GM18870 (cell line): ENCODE data around the gene ZNF467.

Source experiments
- ATAC-seq: cut with Tn5 transposase; IDR thresholded peaks from one replicate; pipeline ENCODE4 v1.9.1; 2021; ENCODE audit warnings: moderate library complexity; ENCODE audit not compliant: unreplicated experiment

Gene ZNF467

DNA sequence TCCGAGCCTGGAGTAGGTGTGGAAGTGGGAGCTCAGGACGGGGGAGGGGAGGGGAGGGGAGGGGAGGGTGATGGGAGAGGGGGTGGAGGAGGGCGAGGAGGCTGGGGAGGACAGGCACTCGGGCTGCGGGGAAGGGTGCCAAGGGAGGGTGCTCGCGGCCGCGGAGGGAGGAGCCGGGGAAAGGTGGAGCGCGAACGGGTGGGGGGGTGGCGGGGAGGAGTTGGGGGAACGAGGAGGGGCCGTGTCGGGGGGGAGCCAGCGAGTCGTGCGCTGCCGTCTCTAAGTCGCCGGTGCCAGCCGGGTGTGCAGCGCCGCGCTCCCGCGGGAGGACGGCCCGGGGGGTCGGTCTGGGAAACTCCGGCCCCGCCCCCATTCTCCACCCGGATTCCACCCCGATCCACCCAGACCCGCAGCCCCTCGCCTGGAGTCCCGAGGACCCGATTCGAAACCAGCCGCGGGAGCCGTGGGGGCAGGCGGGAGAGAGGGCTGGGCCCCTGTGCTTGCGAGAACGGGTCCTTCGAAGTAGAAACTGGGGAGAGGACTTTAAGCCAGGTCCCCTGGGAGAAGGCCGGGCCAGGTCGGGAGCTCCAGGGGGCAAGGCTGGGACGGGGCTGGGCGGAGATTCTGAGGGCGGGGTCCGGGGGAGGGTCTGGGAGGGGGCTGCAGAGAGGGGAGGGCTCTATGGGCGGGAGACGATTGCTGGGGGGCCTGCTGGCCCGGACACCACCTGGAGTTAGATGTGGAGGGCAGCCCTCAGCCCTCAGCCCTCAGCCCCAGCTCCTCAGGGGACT lies at the start of gene ZNF467:
TSS of gene ZNF467 (minus strand) at position 143 of the 791 bp plus-strand sequence. CDS start 2,556 bp downstream, outside the sequence.
- no peak for ATAC-seq

GRCh38 chr7:149822353-149822943 lies 49.1 kb upstream of the ZNF467 start:
- ATAC-seq = no peak

GRCh38 chr7:149821191-149822148 lies 48.1 kb upstream of the ZNF467 start:
- no peak for ATAC-seq

DNA sequence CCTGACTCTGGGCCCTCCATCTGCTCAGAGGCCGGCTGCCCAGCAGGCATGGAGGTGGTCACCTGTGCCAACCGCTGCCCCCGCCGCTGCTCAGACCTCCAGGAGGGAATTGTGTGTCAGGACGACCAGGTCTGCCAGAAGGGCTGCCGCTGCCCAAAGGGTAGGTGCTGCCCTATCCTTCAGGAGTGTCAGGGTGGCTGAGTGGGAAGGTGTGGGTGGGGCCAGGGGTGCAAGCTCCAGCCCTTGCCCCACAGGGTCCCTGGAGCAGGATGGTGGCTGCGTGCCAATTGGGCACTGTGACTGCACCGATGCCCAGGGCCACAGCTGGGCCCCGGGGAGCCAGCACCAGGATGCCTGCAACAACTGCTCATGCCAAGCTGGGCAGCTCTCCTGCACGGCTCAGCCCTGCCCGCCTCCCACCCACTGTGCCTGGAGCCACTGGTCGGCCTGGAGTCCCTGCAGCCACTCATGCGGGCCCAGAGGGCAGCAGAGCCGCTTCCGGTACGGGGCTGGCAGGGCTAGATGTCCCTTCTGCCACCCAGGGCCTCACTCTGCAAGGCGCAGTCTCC lies 47.3 kb upstream of the ZNF467 start:
- no peak for ATAC-seq

- ATAC-seq = no peak
Measured at GRCh38 chr7:149819961-149820340, 46.6 kb upstream of the ZNF467 start.

DNA sequence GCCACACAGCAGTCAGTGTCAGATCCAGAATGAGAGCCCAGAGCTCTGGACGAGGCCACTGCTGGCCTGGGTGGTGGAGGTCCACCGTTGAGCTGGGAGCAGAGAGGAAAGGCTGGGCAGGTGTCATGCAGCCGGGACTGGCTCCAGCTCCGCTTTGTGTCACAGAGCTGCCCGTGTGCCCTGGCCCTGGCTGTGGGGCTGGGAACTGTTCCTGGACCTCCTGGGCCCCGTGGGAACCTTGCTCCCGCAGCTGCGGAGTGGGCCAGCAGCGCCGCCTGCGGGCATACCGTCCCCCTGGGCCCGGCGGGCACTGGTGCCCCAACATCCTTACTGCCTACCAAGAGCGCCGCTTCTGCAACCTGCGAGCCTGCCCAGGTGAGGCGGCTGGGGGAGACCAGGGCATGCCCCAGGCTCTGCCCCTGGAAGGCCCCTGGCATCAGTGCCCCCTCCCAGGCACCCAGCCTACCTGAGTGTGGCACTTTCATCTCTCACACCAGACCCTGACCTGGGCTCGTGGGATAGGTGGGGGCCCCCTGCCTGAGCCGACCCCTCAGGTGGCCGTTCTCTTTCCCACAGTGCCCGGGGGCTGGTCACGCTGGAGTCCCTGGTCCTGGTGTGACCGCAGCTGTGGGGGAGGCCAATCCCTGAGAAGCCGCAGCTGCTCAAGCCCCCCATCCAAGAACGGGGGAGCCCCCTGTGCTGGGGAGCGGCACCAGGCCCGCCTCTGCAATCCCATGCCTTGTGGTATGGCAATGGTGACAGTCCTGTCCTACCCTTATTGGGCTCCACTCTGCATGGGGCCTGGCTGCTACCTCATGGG lies 46.0 kb upstream of the ZNF467 start:
- no peak for ATAC-seq

GRCh38 chr7:149818536-149818840 lies 45.1 kb upstream of the ZNF467 start:
- ATAC-seq = no peak

GRCh38 chr7:149817836-149818535 lies 44.6 kb upstream of the ZNF467 start:
- no peak for ATAC-seq

DNA sequence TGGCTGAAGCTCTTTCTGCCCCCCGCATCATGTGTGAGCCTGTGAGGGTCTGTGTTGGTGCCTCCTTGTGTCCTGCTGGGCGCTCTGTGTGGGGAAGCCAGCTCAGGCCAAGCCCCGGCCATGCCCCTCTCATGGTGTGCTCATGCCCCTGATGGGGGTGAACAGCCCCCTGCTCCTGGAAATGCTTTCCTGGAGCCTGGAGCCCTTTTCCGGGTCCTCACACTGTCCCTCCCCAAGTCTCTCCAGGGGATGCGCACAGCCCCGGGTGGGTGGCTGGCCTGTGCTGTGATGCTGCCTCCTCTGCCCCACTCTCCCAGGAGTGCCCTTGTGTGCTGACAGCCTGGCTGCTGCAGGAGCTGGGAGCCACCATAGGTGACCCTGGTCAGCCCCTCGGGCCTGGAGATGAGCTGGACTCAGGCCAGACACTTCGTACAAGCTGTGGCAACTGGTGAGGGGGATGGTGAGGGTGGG lies 43.9 kb upstream of the ZNF467 start:
- ATAC-seq = no peak

GRCh38 chr7:149816794-149817193 lies 43.4 kb upstream of the ZNF467 start:
- no peak for ATAC-seq

GRCh38 chr7:149816267-149816751 lies 42.9 kb upstream of the ZNF467 start:
- ATAC-seq = no peak

GRCh38 chr7:149815661-149816266 lies 42.4 kb upstream of the ZNF467 start:
- ATAC-seq = no peak

DNA sequence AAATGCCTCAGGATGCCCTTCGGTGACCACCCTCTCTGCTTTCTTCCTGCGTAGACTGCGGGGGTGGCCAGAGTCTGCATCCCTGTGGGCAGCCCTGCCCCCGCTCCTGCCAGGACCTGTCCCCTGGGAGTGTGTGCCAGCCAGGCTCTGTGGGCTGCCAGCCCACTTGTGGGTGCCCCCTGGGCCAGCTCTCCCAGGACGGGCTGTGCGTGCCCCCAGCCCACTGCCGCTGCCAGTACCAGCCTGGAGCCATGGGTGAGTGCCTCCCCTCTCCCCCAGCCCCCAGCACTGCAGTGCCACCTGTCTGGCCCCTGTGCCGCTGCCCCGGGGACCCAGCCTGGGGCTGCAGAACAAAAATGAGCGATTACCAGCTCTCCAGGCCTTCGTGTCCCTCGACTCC lies 41.7 kb upstream of the ZNF467 start:
- ATAC-seq = no peak

- no peak for ATAC-seq
Measured at GRCh38 chr7:149814494-149814893, 41.1 kb upstream of the ZNF467 start.

DNA sequence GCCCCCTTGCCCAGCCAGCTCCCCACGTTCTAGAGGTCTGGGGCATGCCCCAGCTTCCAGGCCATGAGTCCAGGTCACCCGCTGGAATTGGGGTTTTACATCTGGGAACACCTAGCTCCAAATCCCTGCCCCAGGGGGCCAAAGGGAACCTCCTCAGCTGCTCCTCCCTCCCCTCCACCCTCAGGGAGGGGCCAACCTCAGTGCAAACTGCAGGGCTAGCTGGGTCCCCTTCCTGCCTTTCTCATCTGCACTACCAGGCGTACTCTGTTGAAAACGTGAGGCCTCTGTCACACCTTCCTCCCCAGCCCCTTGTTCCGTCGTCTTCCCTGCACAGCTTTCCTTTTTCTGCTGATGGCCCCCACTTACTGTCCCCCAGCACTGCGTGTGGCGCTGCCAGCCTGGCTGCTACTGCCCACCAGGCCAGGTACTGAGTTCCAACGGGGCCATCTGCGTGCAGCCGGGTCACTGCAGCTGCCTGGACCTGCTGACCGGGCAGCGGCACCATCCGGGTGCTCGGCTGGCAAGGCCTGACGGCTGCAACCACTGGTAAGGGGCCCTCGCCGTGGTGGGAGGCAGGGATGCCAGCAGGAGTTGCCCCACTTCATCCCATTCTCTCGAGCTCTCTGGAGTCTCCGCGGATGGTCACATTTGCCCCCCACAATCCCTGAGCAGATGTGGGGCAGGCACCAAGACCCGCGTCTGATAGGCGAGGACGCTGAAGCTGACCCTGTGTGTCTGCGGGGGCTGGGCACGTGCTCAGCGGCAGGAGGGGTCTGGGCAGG lies 40.1 kb upstream of the ZNF467 start:
- no peak for ATAC-seq

GRCh38 chr7:149811831-149812490 lies 38.6 kb upstream of the ZNF467 start:
- ATAC-seq = no peak

DNA sequence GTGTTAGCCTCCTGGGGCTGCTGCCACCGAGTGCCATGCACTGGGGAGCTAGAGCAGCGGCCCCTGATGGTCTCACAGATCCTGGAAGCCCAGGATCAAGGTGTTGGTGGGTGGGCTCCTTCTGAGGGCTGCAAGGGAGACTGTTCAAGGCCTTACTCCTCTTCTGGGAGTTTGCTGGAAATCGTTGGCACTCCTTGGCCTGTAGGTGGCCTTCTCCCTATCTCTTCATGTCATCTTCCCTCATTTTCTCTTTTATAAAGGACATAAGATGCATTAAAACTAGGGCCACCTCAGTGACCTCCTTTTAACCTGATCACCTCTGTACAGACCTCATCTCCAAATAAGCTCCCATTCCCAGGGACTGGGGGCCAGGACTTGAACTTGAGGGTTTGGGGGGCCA lies 37.8 kb upstream of the ZNF467 start:
- ATAC-seq = no peak

- no peak for ATAC-seq
Measured at GRCh38 chr7:149809215-149809614, 35.8 kb upstream of the ZNF467 start.
